HG03103 (cell line): ENCODE measurements around the gene STRIP1.

Source experiments
- ATAC-seq: cut with Tn5 transposase; IDR thresholded peaks from one replicate; pipeline ENCODE4 v1.9.1; 2021; ENCODE audit warnings: low read depth; ENCODE audit not compliant: unreplicated experiment

The STRIP1 gene

DNA sequence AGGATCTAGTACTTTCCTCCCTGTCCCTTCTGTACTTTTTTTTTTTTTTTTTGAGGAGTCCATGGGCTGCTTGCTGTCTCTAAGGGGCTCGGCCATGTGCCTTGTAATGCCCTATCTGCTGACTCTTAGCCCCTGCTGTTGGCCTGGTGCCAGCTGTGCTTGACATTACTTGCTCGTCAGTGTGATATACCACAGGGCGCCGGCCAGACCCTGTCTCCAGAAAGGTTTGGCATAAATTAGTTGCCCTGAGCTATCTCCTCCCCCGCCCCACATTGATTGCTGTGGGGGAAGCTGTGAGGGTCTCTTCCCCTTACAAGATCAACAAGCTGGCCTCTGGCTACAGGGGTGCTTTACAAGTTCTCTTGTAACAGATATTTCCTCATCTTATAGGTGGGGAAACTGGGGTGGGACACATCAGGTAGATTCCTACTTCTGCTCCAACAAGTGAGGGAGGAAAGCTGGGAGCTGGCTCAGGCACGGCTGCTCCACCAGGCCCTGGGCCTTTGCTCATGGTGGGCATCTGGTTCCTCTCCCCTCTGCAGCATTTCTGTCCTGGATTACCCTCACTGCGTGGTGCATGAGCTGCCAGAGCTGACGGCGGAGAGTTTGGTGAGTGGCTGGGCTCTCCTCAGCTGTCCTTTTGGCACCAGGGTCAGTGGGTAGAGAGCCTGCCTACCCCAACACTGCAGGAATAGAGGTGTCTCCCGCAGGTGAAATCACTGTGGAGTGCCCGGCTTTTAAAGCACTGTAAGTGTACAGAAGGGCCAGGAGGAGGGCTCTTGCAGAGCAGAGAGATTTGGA is 15.6 kb downstream of the STRIP1 start:
- no peak for ATAC-seq

- no peak for ATAC-seq
These were observed 16.3 kb downstream of the STRIP1 start for GRCh38 chr1:110050602-110051261.

DNA sequence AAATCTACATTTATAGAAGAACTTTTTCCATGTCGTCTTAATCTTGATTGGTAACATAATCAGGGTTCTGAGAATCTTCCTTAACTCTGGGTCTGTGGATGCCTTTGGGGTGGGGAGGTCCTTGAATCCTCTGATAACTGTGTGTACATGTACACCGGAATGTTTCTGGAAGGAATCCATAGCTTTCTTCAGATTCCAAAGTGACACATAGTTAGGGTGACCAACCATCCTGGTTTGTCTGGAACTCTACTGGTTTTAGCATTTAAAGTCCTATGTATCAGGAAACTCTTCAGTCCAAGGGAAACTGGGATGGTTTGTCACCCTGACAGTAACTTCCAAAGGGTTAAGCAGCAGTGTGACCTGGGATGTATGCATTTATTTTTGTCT is 16.8 kb downstream of the STRIP1 start:
- no peak for ATAC-seq

- no peak for ATAC-seq
These were observed 19.4 kb downstream of the STRIP1 start for GRCh38 chr1:110053552-110054428.

GRCh38 chr1:110055493-110056284 is 21.3 kb downstream of the STRIP1 start:
- ATAC-seq = no peak

DNA sequence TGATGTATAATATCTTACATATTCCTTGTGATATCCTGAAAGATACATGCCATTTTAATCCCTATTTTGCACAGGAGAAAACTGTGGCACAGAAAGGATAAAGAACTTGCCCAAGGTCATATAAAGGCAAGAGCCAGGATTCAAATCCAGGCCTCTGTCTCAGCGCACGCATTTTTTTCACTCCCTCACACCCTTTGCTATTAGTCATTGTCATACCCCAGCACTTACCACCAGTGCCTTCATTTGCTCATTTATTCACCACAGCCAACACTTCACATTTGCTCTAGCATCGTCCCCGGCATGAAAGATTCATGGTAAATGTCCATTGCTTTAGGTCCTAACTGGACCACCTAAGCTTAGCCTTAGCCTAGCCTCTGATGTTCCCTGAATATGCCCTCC is 21.9 kb downstream of the STRIP1 start:
- no peak for ATAC-seq

- no peak for ATAC-seq
These were observed 22.4 kb downstream of the STRIP1 start for GRCh38 chr1:110056776-110057175.

GRCh38 chr1:110057963-110058518 is 23.6 kb downstream of the STRIP1 start:
- no peak for ATAC-seq

- no peak for ATAC-seq
These were observed 24.2 kb downstream of the STRIP1 start for GRCh38 chr1:110058591-110058990.

GRCh38 chr1:110059133-110059863 is 24.9 kb downstream of the STRIP1 start:
- ATAC-seq = no peak

- ATAC-seq = no peak
These were observed 25.7 kb downstream of the STRIP1 start for GRCh38 chr1:110060034-110060661.

GRCh38 chr1:110060662-110061060 is 26.2 kb downstream of the STRIP1 start:
- ATAC-seq = no peak

DNA sequence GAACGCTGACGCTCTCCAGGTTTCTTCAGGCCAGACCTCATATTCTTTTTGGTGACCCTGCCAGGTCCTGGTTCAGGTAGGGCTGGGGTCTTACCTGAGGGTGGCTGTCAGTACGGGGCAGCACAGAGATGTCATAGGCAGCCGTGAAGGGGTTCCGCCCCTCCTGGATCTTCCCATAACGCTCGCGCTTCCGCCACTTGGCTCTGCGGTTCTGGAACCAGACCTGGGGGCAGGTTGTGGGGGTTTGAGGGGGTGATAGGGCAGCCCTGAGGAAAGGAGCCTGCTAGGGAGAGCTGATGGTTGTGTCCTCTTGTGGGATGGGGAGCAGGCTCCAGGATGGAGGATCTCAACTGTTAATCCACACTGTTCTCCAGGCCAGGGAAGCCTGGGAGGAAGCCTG is 26.9 kb downstream of the STRIP1 start:
- no peak for ATAC-seq

GRCh38 chr1:110062612-110063011 is 28.2 kb downstream of the STRIP1 start:
- ATAC-seq = no peak

GRCh38 chr1:110063781-110064180 is 29.4 kb downstream of the STRIP1 start:
- ATAC-seq = no peak

GRCh38 chr1:110064576-110065337 is 30.3 kb downstream of the STRIP1 start:
- ATAC-seq = no peak

DNA sequence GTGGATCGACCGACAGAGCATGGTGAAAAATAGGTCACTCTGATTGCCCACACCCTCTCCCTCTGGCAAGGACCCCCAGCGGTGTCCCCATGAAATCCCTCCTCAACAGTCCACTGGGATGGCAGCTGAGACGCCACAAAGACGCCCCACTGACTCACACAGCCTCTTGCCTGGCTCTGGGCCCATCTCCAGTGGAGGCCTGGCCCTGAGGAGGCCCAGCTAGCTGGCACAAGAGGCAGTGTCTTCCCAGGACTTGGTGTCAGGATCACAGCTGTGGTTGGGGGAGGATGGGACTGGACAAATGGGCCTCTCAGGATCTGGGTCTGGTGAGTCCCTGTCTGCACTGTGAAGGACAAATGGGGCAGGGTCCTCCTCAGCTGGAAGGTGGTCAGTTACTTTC is 31.4 kb downstream of the STRIP1 start:
- no peak for ATAC-seq

GRCh38 chr1:110067479-110067892 is 33.1 kb downstream of the STRIP1 start:
- no peak for ATAC-seq
